HEK293 (cell line): ENCODE results near the gene SH3BP5.

Source experiments
- CTCF ChIA-PET: fragments of 350-600 bp; formaldehyde crosslinking; extraction: SDS; loops from one replicate; lab custom pipeline; 2021; ENCODE audit warnings: antibody characterized with exemption; lab: Yijun Ruan, JAX
- POLR2A ChIA-PET: fragments of 300-600 bp; formaldehyde crosslinking; extraction: SDS; loops from one replicate; lab custom pipeline; 2020; ENCODE audit warnings: antibody characterized with exemption, inconsistent platforms; lab: Yijun Ruan, JAX
- H3K27ac ChIP-seq: fragments of 200-500 bp; sonication (Bioruptor generic); 2 replicates; pipeline ENCODE4 v1.5.1; 2014; ENCODE audit warnings: low read depth, low read length, control low read depth, inconsistent platforms; ENCODE audit errors: extremely low read depth
- H3K36me3 ChIP-seq, 2 experiments: fragments of 200-500 bp in 1 of 2; sonication (Bioruptor generic) in 1 of 2; 1 replicate in 1 of 2; 2 replicates in 1 of 2; pipeline ENCODE4 v1.5.1; 2014 to 2017; ENCODE audit warnings: inconsistent platforms in 2 of 2, low read length in 2 of 2; ENCODE audit not compliant: control insufficient read depth in 2 of 2, insufficient read depth in 1 of 2
- H3K4me1 ChIP-seq: fragments of 200-500 bp; sonication (Bioruptor generic); 2 replicates; pipeline ENCODE4 v1.5.1; 2014; ENCODE audit warnings: mild to moderate bottlenecking, low read length, inconsistent platforms; ENCODE audit not compliant: control insufficient read depth, insufficient read depth
- H3K4me3 ChIP-seq: 2 replicates; pipeline ENCODE4 v1.5.1; 2011; ENCODE audit warnings: low read depth, mild to moderate bottlenecking, control low read depth, low read length, moderate library complexity
- H3K9me3 ChIP-seq: fragments of 200-500 bp; sonication (Bioruptor generic); 2 replicates; pipeline ENCODE4 v1.5.1; 2014; ENCODE audit warnings: low read depth, low read length, inconsistent platforms; ENCODE audit not compliant: control insufficient read depth, insufficient read depth
- AEBP2 ChIP-seq: fragments of 450-650 bp; formaldehyde crosslinking; IDR thresholded peaks from 2 replicates; pipeline ENCODE4 v1.5.1; 2016; ENCODE audit warnings: missing biosample characterization, missing genetic modification characterization, borderline replicate concordance
- GLI4 ChIP-seq: fragments of 450-650 bp; formaldehyde crosslinking; IDR thresholded peaks from 2 replicates; pipeline ENCODE4 v1.5.1; 2016; ENCODE audit warnings: missing biosample characterization, missing genetic modification characterization
- HIC1 ChIP-seq: fragments of 450-650 bp; formaldehyde crosslinking; IDR thresholded peaks from 2 replicates; pipeline ENCODE4 v1.5.1; 2016; ENCODE audit warnings: missing biosample characterization, missing genetic modification characterization
- KLF1 ChIP-seq: fragments of 450-650 bp; formaldehyde crosslinking; IDR thresholded peaks from 2 replicates; pipeline ENCODE4 v1.5.1; 2016; ENCODE audit warnings: missing biosample characterization, missing genetic modification characterization
- SCRT1 ChIP-seq: fragments of 450-650 bp; formaldehyde crosslinking; IDR thresholded peaks from 2 replicates; pipeline ENCODE4 v1.5.1; 2016; ENCODE audit warnings: missing biosample characterization, missing genetic modification characterization, borderline replicate concordance
- TCF7L2 ChIP-seq: IDR thresholded peaks from 2 replicates; pipeline ENCODE4 v1.6.1; 2011; ENCODE audit warnings: low read depth, mild to moderate bottlenecking, inconsistent platforms, low read length, moderate library complexity, borderline replicate concordance
- WT1 ChIP-seq: fragments of 450-650 bp; formaldehyde crosslinking; IDR thresholded peaks from 2 replicates; pipeline ENCODE4 v1.5.1; 2016; ENCODE audit warnings: missing biosample characterization, missing genetic modification characterization
- ZBTB48 ChIP-seq: fragments of 450-650 bp; formaldehyde crosslinking; IDR thresholded peaks from 2 replicates; pipeline ENCODE4 v1.5.1; 2016; ENCODE audit warnings: missing biosample characterization, missing genetic modification characterization
- ZBTB7A ChIP-seq: fragments of 450-650 bp; formaldehyde crosslinking; IDR thresholded peaks from 2 replicates; pipeline ENCODE4 v1.5.1; 2016; ENCODE audit warnings: low read depth, missing biosample characterization, missing genetic modification characterization
- ZNF146 ChIP-seq: fragments of 450-650 bp; formaldehyde crosslinking; IDR thresholded peaks from 2 replicates; pipeline ENCODE4 v1.5.1; 2016; ENCODE audit warnings: missing biosample characterization, missing genetic modification characterization
- ZNF248 ChIP-seq: fragments of 450-650 bp; formaldehyde crosslinking; IDR thresholded peaks from 2 replicates; pipeline ENCODE4 v1.5.1; 2017; ENCODE audit warnings: missing biosample characterization, missing genetic modification characterization
- ZNF280C ChIP-seq: fragments of 450-650 bp; formaldehyde crosslinking; IDR thresholded peaks from 2 replicates; pipeline ENCODE4 v1.5.1; 2016; ENCODE audit warnings: missing biosample characterization, missing genetic modification characterization
- ZNF280D ChIP-seq: fragments of 450-650 bp; formaldehyde crosslinking; IDR thresholded peaks from 2 replicates; pipeline ENCODE4 v1.5.1; 2016; ENCODE audit warnings: missing biosample characterization, missing genetic modification characterization
- ZNF548 ChIP-seq: fragments of 450-650 bp; formaldehyde crosslinking; IDR thresholded peaks from 2 replicates; pipeline ENCODE4 v1.5.1; 2016; ENCODE audit warnings: missing biosample characterization, missing genetic modification characterization
- ZNF639 ChIP-seq: fragments of 450-650 bp; formaldehyde crosslinking; IDR thresholded peaks from 2 replicates; pipeline ENCODE4 v1.5.1; 2016; ENCODE audit warnings: missing biosample characterization, missing genetic modification characterization
- ZNF645 ChIP-seq: fragments of 450-650 bp; formaldehyde crosslinking; IDR thresholded peaks from 2 replicates; pipeline ENCODE4; 2016; ENCODE audit warnings: missing biosample characterization, missing genetic modification characterization
- ZNF785 ChIP-seq: fragments of 450-650 bp; formaldehyde crosslinking; IDR thresholded peaks from 2 replicates; pipeline ENCODE4 v1.5.1; 2016; ENCODE audit warnings: missing biosample characterization, missing genetic modification characterization
- ZSCAN4 ChIP-seq: fragments of 450-650 bp; formaldehyde crosslinking; IDR thresholded peaks from 2 replicates; pipeline ENCODE4 v1.5.1; 2017; ENCODE audit warnings: missing biosample characterization, missing genetic modification characterization

The SH3BP5 gene

GRCh38 chr3:15263120-15263519, 69.3 kb downstream of the SH3BP5 start:
- TF ChIP-seq ZNF280C (tag by site-specific recombination): no peak
- TF ChIP-seq AEBP2 (tag by site-specific recombination): no peak
- TF ChIP-seq ZNF248: no peak
- no peak for TF ChIP-seq ZNF146 (tag by site-specific recombination)
- TF ChIP-seq TCF7L2: no peak
- H3K36me3 ChIP-seq: peaks cover 0 to 38% of the 10 kb centered on the region in 2 experiments; a peak in 1 of 3 replicates
- H3K4me1 ChIP-seq: no peaks in the 10 kb centered on the region
- CTCF ChIA-PET: interaction anchor here (0.7 to 1.1 kb wide), 2 partner anchors 116 to 121 kb away, joined by 3 read pairs; no protein-coding TSS in a partner anchor
- H3K9me3 ChIP-seq: no peaks in the 10 kb centered on the region
- H3K4me3 ChIP-seq: no peak overlapping the region
- no peak overlapping the region for H3K27ac ChIP-seq
- POLR2A ChIA-PET: no interaction called here

GRCh38 chr3:15262021-15262420, 70.4 kb downstream of the SH3BP5 start:
- no peaks in the 10 kb centered on the region for H3K4me1 ChIP-seq
- ChIA-PET POLR2A (no interaction called here), CTCF (interaction anchor here (0.6 kb wide), 3 partner anchors 11 to 97 kb away, joined by 3 read pairs; no protein-coding TSS in a partner anchor)
- H3K9me3 ChIP-seq: no peaks in the 10 kb centered on the region
- H3K4me3 ChIP-seq: no peak overlapping the region
- TF ChIP-seq ZNF639: no peak
- TF ChIP-seq GLI4 (tag by site-specific recombination): no peak
- TF ChIP-seq KLF1 (tag by site-specific recombination): no peak
- no peak for TF ChIP-seq ZNF645
- TF ChIP-seq ZNF548 (tag by site-specific recombination): no peak
- no peak overlapping the region for H3K27ac ChIP-seq
- H3K36me3 ChIP-seq: peaks cover 4 to 49% of the 10 kb centered on the region in 2 experiments; a peak in 2 of 3 replicates

GRCh38 chr3:15261274-15261673, 71.1 kb downstream of the SH3BP5 start:
- ChIA-PET CTCF (interaction anchor here (0.6 to 1.2 kb wide), 4 partner anchors 14 to 338 kb away, joined by 3 to 4 read pairs (median 3); no protein-coding TSS in a partner anchor), POLR2A (no interaction called here)
- H3K4me1 ChIP-seq: no peaks in the 10 kb centered on the region
- peaks cover 4 to 57% of the 10 kb centered on the region in 2 experiments; a peak in 2 of 3 replicates for H3K36me3 ChIP-seq
- H3K27ac ChIP-seq: no peak overlapping the region
- H3K9me3 ChIP-seq: no peaks in the 10 kb centered on the region
- H3K4me3 ChIP-seq: no peak overlapping the region
- no peak for TF ChIP-seq SCRT1 (tag by site-specific recombination)
- no peak for TF ChIP-seq WT1 (tag by site-specific recombination)
- no peak for TF ChIP-seq ZNF280D (tag by site-specific recombination)
- TF ChIP-seq ZNF785: no peak
- TF ChIP-seq ZBTB48 (tag by site-specific recombination): no peak
- TF ChIP-seq ZBTB7A (tag by site-specific recombination): no peak
- TF ChIP-seq HIC1 (tag by site-specific recombination): no peak
- no peak for TF ChIP-seq ZSCAN4
